PFSK-1 (cell line): Measurements from ENCODE around the gene HCN1.

Experiments used
- FOXP2 ChIP-seq: optimal IDR thresholded peaks from 2 replicates; pipeline ENCODE3; 2011; ENCODE audit warnings: borderline replicate concordance, control low read depth, inconsistent platforms; ENCODE audit not compliant: insufficient read depth; ENCODE audit errors: extremely low read length, extremely low read depth
- POLR2AphosphoS5 ChIP-seq: IDR thresholded peaks from 2 replicates; pipeline ENCODE4 v1.6.1; 2012; ENCODE audit warnings: low read depth, mild to moderate bottlenecking, control low read depth, low read length, moderate library complexity
- REST ChIP-seq, 2 experiments: IDR thresholded peaks; 2 replicates each; pipeline versions ENCODE4 v1.6.1 to v1.8.0; 2011 to 2012; ENCODE audit warnings: low read depth in 2 of 2, low read length in 2 of 2, control low read depth in 1 of 2, inconsistent platforms in 1 of 2, mild to moderate bottlenecking in 1 of 2, moderate library complexity in 1 of 2; ENCODE audit not compliant: insufficient read depth in 1 of 2
- SIN3A ChIP-seq: IDR thresholded peaks from 2 replicates; pipeline ENCODE4 v1.6.1; 2012; ENCODE audit warnings: mild to moderate bottlenecking, low read length, moderate library complexity, borderline replicate concordance; ENCODE audit not compliant: insufficient read depth
- TAF1 ChIP-seq: IDR thresholded peaks from 2 replicates; pipeline ENCODE4 v1.6.1; 2012; ENCODE audit warnings: low read length, control low read depth, borderline replicate concordance; ENCODE audit not compliant: insufficient read depth

Gene HCN1

GRCh38 chr5:45627076-45627656, 69.0 kb downstream of the HCN1 start:
- no peak for TF ChIP-seq FOXP2

- TF ChIP-seq TAF1, result no peak
- no peak for TF ChIP-seq FOXP2
- no peak for TF ChIP-seq POLR2AphosphoS5
- no peak for TF ChIP-seq SIN3A
- no peak for TF ChIP-seq REST (IDR thresholded peaks at IDR 0.05; ENCODE audit: insufficient read depth in 1 of 2, low read depth in 2 of 2, low read length in 2 of 2)
Observed at GRCh38 chr5:45623832-45624231, 72.3 kb downstream of the HCN1 start.

GRCh38 chr5:45622365-45622764, 73.8 kb downstream of the HCN1 start:
- TF ChIP-seq FOXP2, result no peak
- no peak for TF ChIP-seq SIN3A
- TF ChIP-seq POLR2AphosphoS5, result no peak
- no peak for TF ChIP-seq REST (IDR thresholded peaks at IDR 0.05; ENCODE audit: insufficient read depth in 1 of 2, low read depth in 2 of 2, low read length in 2 of 2)
- no peak for TF ChIP-seq TAF1

- no peak for TF ChIP-seq SIN3A
- TF ChIP-seq POLR2AphosphoS5, result no peak
- no peak for TF ChIP-seq FOXP2
Observed at GRCh38 chr5:45617859-45618416, 78.2 kb downstream of the HCN1 start.

DNA sequence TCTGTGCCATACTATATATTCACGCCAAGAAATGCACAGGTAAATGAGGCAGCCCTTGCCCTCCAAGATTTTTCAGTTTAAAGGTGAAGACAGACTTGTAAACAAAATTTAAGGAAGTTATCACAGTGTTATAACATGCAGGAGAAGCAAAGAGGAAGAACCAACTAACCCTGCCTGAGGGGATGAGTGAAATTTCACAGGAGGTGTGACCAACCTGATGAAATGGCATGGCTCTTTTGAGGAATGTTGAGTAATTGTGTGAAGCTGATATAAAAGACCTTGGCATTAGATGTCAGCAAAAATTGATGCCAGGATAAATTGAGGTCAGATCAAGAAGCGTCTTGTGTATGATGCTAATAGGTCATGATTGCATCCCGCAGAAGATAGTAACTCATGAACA, 86.5 kb downstream of the HCN1 start:
- no peak for TF ChIP-seq SIN3A
- no peak for TF ChIP-seq POLR2AphosphoS5
- no peak for TF ChIP-seq FOXP2
- TF ChIP-seq REST (IDR thresholded peaks at IDR 0.05; ENCODE audit: insufficient read depth in 1 of 2, low read depth in 2 of 2, low read length in 2 of 2), result no peak
- TF ChIP-seq TAF1, result no peak

GRCh38 chr5:45604092-45604491, 92.1 kb downstream of the HCN1 start:
- TF ChIP-seq FOXP2 (no peak), SIN3A (no peak), REST (IDR thresholded peaks at IDR 0.05; ENCODE audit: insufficient read depth in 1 of 2, low read depth in 2 of 2, low read length in 2 of 2) (no peak), POLR2AphosphoS5 (no peak), TAF1 (no peak)
